Neural cell (in vitro differentiated cells): ENCODE measurements around the gene CRB3. TPM values are rescaled to one million over a fixed set of nuclear protein-coding genes. Genes with fewer than 3 reads are reported as not detected.

Experiments
- H2AFZ ChIP-seq: fragments of 200-600, 300-800 bp; sonication (generic), shearing (Covaris generic); 2 replicates; pipeline ENCODE4 v1.6.0; 2014; ENCODE audit warnings: low read depth, mild to moderate bottlenecking, antibody characterized with exemption, low read length, moderate library complexity
- H3F3A ChIP-seq: fragments of 200-600 bp; shearing (Covaris generic); 2 replicates; pipeline ENCODE4 v1.6.1; 2016; ENCODE audit warnings: mild to moderate bottlenecking, moderate library complexity, mixed read lengths, antibody characterized with exemption, low read length; ENCODE audit not compliant: insufficient read depth, poor library complexity, severe bottlenecking
- H3K27ac ChIP-seq: fragments of 200-600, 300-800 bp; sonication (generic), shearing (Covaris generic); 2 replicates; pipeline ENCODE4 v1.5.1; 2014; ENCODE audit warnings: mild to moderate bottlenecking, low read length, moderate library complexity
- H3K27me3 ChIP-seq: fragments of 300-800, 200-600 bp; sonication (generic), shearing (Covaris generic); 2 replicates; pipeline ENCODE4 v1.6.0; 2014; ENCODE audit warnings: mild to moderate bottlenecking, low read depth, low read length, moderate library complexity; ENCODE audit not compliant: insufficient read depth
- H3K36me3 ChIP-seq: fragments of 300-800, 200-600 bp; sonication (generic), shearing (Covaris generic); 2 replicates; pipeline ENCODE4 v1.5.1; 2014; ENCODE audit warnings: mild to moderate bottlenecking, antibody characterized with exemption, low read length, moderate library complexity; ENCODE audit not compliant: insufficient read depth
- H3K4me2 ChIP-seq: fragments of 300-800, 200-600 bp; sonication (generic), shearing (Covaris generic); 2 replicates; pipeline ENCODE4 v1.6.0; 2014; ENCODE audit warnings: mild to moderate bottlenecking, low read length
- H3K4me3 ChIP-seq: fragments of 300-800, 200-600 bp; sonication (generic), shearing (Covaris generic); 2 replicates; pipeline ENCODE4 v1.5.1; 2014; ENCODE audit warnings: mild to moderate bottlenecking, low read length, moderate library complexity
- H3K79me2 ChIP-seq: fragments of 200-600 bp; shearing (Covaris generic); replicated peaks from 2 replicates; pipeline ENCODE4 v1.6.0; 2014; ENCODE audit warnings: mild to moderate bottlenecking, low read length, moderate library complexity; ENCODE audit not compliant: insufficient read depth
- H3K9ac ChIP-seq: fragments of 300-800, 200-600 bp; sonication (generic), shearing (Covaris generic); 2 replicates; pipeline ENCODE4 v1.6.1; 2016; ENCODE audit warnings: mild to moderate bottlenecking, low read length, mixed read lengths
- H3K9me2 ChIP-seq: fragments of 200-600 bp; shearing (Covaris generic); 2 replicates; pipeline ENCODE4 v1.6.1; 2016; ENCODE audit warnings: mild to moderate bottlenecking, low read length, mixed read lengths; ENCODE audit not compliant: insufficient read depth
- H3K9me3 ChIP-seq: fragments of 200-600, 300-800 bp; sonication (generic), shearing (Covaris generic); 2 replicates; pipeline ENCODE4 v1.6.1; 2016; ENCODE audit warnings: mild to moderate bottlenecking, mixed run types, low read length, moderate library complexity, mixed read lengths
- H4K20me1 ChIP-seq: fragments of 200-600 bp; shearing (Covaris generic); 2 replicates; pipeline ENCODE4 v1.6.1; 2016; ENCODE audit warnings: mild to moderate bottlenecking, mixed run types; ENCODE audit not compliant: insufficient read depth
- CTCF ChIP-seq: fragments of 450-650 bp; IDR thresholded peaks from 2 replicates; pipeline ENCODE4 v1.5.1; 2014; ENCODE audit warnings: antibody characterized with exemption, mild to moderate bottlenecking, moderate library complexity; ENCODE audit not compliant: poor library complexity, severe bottlenecking
- EP300 ChIP-seq: fragments of 450-650 bp; conservative IDR thresholded peaks from 2 replicates; pipeline ENCODE4 v1.6.1; 2014; ENCODE audit warnings: antibody characterized with exemption, mild to moderate bottlenecking, moderate library complexity; ENCODE audit not compliant: poor library complexity, severe bottlenecking
- EZH2 ChIP-seq: fragments of 200-600, 300-800 bp; shearing (Covaris generic), sonication (generic); IDR thresholded peaks from 2 replicates; pipeline ENCODE4 v1.6.1; 2014; ENCODE audit warnings: antibody characterized with exemption, low read length, borderline replicate concordance, mild to moderate bottlenecking; ENCODE audit not compliant: insufficient read depth, poor library complexity, severe bottlenecking
- MXI1 ChIP-seq: fragments of 450-650 bp; conservative IDR thresholded peaks from 2 replicates; pipeline ENCODE4 v1.6.1; 2014; ENCODE audit warnings: antibody characterized with exemption, mild to moderate bottlenecking; ENCODE audit not compliant: poor library complexity, severe bottlenecking
- POLR2AphosphoS5 ChIP-seq: IDR thresholded peaks from 2 replicates; pipeline ENCODE4 v1.6.1; 2012
- RAD21 ChIP-seq: fragments of 450-650 bp; conservative IDR thresholded peaks from 2 replicates; pipeline ENCODE4 v1.6.1; 2014; ENCODE audit warnings: antibody characterized with exemption, mild to moderate bottlenecking, moderate library complexity
- REST ChIP-seq: IDR thresholded peaks from 2 replicates; pipeline ENCODE4 v1.6.1; 2012; ENCODE audit warnings: borderline replicate concordance
- SMC3 ChIP-seq: fragments of 450-650 bp; conservative IDR thresholded peaks from 2 replicates; pipeline ENCODE4 v1.6.1; 2014; ENCODE audit warnings: antibody characterized with exemption, mild to moderate bottlenecking, moderate library complexity; ENCODE audit not compliant: poor library complexity
- TAF1 ChIP-seq: IDR thresholded peaks from 2 replicates; pipeline ENCODE4 v1.6.1; 2012; ENCODE audit warnings: low read depth
- polyA plus RNA-seq: library from polyadenylated mRNA; depleted of rRNA; stranded (reverse); fragments of >200 nt; gene quantifications from 2 replicates; pipeline ENCODE4 v1.2.3, GENCODE V29; 2014

Gene CRB3
- polyA plus RNA-seq, 1 donor from 2014 or later = 0.43 TPM

DNA sequence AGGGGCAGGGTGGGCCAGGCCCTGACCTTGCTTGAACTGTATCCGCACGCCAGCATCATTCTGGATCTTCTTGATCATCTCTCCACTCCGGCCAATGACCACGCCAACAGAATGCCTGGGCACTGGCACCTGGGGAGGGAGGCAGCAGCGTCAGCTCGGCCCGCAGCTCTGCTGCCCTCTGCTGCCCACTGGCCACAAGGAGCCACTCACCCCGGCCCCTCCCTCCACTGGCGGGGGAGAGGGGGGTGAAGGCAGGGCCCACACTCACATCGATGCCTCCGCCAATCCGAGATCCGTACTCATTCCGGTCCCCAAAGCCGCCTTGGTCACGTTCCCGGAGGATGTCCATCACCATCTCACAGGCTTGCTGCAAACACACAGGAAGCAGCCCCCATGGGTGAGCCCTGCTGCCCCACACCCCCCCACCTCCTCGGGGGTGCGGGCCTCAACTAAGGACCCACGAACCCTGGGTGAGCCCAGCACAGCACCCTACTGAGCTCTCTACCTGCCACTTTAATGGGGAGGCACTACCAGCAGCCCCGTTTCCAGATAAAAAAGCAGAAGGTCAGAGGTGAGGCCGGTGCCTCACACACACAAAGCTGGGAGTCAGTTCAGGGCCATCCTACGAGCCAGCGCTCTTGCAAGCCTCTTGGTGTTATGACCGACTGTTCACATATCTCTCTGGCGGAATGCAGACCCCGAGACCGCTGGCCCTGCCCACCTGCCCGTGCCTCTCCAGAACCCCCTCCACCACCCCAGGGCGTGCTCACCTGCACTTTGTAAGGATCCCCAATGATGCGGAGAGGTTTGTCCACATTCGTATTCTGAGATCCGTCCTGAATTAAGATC, 46.1 kb upstream of the CRB3 start:
- Histone ChIP-seq H3K9ac (no peak overlapping the region), H3K9me2 (no peaks in the 10 kb centered on the region), H3K4me2 (no peak overlapping the region), H3K27ac (no peak overlapping the region), H3F3A (no peaks in the 10 kb centered on the region), H4K20me1 (peaks cover 22% of the 10 kb centered on the region), H2AFZ (no peak overlapping the region), H3K27me3 (no peaks in the 10 kb centered on the region), H3K9me3 (no peaks in the 10 kb centered on the region), H3K4me3 (no peak overlapping the region), H3K79me2 (peaks cover 27% of the 10 kb centered on the region), H3K36me3 (no peaks in the 10 kb centered on the region)
- TF ChIP-seq POLR2AphosphoS5 = no peak
- TF ChIP-seq RAD21 = no peak
- TF ChIP-seq SMC3 = no peak
- no peak for TF ChIP-seq EZH2
- TF ChIP-seq CTCF = no peak
- no peak for TF ChIP-seq TAF1

DNA sequence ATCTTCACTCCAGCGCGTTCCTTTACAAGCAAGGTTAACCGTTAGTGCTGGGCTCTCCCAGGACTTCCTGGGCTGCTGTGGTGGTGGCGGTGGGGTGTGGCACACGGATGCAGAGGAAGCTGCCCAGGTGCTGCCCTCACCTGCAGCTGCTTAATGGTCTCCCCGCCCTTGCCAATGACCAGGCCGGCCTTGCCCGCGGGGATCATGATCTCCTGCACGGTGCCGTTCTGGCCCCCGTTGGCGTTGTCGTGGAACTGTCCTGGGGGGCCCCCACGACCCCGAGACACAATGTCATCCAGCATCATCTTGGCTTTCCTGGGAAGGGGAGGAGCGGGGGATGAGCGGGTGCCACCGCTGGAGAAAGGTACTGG, 45.5 kb upstream of the CRB3 start:
- Histone ChIP-seq H3K9ac (no peak overlapping the region), H3K4me2 (no peak overlapping the region), H2AFZ (no peak overlapping the region), H3K9me3 (no peaks in the 10 kb centered on the region), H3K9me2 (no peaks in the 10 kb centered on the region), H3K79me2 (peaks cover 33% of the 10 kb centered on the region), H3K27me3 (no peaks in the 10 kb centered on the region), H3K4me3 (no peak overlapping the region), H3K27ac (no peak overlapping the region), H3F3A (no peaks in the 10 kb centered on the region), H4K20me1 (peaks cover 26% of the 10 kb centered on the region), H3K36me3 (no peaks in the 10 kb centered on the region)
- TF ChIP-seq REST (no peak), MXI1 (no peak), EP300 (no peak), TAF1 (no peak), EZH2 (no peak), SMC3 (no peak), CTCF (no peak), POLR2AphosphoS5 (no peak), RAD21 (no peak)
